ENCODE measurements around the gene PRKAG2.

DNA sequence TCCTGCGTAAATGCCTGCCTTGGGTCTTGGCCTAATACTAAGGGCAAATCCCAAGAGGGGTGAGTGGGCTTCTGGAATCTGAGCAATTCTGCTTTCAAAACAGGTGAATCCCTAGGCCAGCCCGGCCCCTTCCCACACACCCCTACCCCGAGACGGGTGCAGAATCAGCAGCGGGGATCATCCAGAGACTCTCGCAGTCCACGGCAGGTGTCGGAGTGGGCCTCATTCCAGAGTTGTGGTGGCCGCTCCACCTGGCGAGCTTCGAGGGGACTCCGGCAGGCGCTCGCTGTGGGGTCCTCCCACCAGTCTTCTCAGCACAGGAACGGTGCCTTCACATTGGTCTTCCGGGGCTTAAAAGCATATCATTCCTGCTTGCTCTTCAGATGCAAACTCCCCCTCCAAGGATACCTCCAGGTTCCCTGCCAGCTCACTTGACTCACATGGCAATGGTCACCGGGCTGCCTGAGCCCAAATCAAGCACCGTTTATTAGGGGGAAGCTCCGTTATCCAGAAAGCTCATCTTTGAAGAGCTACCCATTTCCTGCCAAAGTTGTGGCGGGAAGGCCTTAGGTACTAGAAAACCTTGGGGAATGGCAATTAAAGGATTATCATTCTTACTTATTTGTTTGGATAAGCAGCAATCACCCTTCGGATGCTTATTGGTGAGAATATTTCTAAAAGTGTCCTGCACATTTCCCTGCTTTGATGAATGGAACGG lies 67.6 kb downstream of the PRKAG2 start:
- TF ChIP-seq, protein P1, sequence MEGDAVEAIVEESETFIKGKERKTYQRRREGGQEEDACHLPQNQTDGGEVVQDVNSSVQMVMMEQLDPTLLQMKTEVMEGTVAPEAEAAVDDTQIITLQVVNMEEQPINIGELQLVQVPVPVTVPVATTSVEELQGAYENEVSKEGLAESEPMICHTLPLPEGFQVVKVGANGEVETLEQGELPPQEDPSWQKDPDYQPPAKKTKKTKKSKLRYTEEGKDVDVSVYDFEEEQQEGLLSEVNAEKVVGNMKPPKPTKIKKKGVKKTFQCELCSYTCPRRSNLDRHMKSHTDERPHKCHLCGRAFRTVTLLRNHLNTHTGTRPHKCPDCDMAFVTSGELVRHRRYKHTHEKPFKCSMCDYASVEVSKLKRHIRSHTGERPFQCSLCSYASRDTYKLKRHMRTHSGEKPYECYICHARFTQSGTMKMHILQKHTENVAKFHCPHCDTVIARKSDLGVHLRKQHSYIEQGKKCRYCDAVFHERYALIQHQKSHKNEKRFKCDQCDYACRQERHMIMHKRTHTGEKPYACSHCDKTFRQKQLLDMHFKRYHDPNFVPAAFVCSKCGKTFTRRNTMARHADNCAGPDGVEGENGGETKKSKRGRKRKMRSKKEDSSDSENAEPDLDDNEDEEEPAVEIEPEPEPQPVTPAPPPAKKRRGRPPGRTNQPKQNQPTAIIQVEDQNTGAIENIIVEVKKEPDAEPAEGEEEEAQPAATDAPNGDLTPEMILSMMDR (IDR thresholded peaks at IDR 0.05) = no peak
- TF ChIP-seq POLR2A (IDR thresholded peaks at IDR 0.05) (no peak), EP300 (IDR thresholded peaks at IDR 0.05; ENCODE audit: low read depth) (no peak), POLR2AphosphoS5 (IDR thresholded peaks at IDR 0.05) (no peak)

Data from transverse colon (tissue), 4 donors.